Left renal pelvis (tissue), 4 donors: ENCODE data around the gene CCT3. TPM values are rescaled to one million over a fixed set of nuclear protein-coding genes. Genes with fewer than 3 reads are reported as not detected.
"Not testable (repeated sequence)": the region's sequence is repeated elsewhere in the genome, so short reads cannot be mapped to it uniquely, and the experiment has no call there.

ENCODE experiments used
- DNase-seq, 4 donors: peaks; one replicate each; pipeline ENCODE4 v3.0.0-alpha.2; 2013; ENCODE audit warnings: low read depth in 4 of 4, low spot score in 3 of 4
- polyA plus RNA-seq, 4 donors: library from polyadenylated mRNA; unstranded; fragments of 120-200 nt; gene quantifications; one replicate each; pipeline ENCODE4 v1.2.1, GENCODE V29; 2013; ENCODE audit not compliant: insufficient read length in 4 of 4

The CCT3 gene
- 100 to 1,000 TPM; 211 to 364 (median 337) TPM for polyA plus RNA-seq

GRCh38 chr1:156338180-156338976 lies at the start of gene CCT3, which contains the start of gene TSACC:
Gene CCT3 (minus strand): TSS chr1:156338292. CDS start chr1:156338184, 108 bp downstream.
Gene TSACC (plus strand): TSS chr1:156338526. CDS start chr1:156339758, 1,232 bp downstream.
- DNase-seq: peak; percentile 99

DNA sequence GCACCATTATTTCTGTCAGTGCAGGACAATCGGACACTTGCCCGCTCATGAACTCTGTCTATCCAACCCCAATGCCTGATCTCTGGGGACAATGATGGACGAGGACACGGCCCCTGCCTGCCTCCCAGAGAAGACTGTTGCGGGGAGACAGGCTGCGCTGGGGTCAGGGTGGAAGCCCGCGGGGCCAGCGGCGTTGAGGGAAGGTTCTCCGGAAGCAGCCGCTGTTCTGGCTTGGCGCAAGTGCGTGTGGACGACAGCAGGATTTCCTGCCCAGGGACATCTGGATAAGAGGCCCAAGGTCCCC lies 49.7 kb upstream of the CCT3 start:
- no peak for DNase-seq

GRCh38 chr1:156386949-156387869 lies 49.1 kb upstream of the CCT3 start:
- DNase-seq: no peak

GRCh38 chr1:156386134-156386901 lies 48.2 kb upstream of the CCT3 start:
- no peak for DNase-seq

DNA sequence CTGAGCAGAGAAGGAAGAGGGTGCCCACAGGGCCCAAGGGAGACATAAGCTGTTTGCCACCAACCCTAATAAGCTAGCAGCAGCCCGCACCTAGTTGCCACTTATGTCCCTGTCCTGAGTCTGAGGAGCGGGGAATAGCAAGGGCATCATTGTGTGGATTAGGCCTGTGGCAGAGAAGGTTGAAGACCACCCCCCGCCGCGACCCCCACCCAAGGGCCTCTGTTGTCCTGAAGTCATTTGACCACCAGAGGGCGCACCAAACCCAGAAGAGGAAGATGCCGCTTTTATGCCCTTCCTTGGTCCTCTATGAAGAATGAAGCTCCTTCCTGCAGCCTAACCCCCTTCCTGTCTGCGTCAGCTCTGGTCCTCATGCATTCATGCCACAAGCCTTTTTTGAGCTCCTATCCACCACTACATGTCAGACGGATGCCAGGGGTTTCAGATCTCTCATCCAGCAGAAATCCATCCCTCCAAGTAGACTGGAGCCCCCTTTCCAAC lies 47.5 kb upstream of the CCT3 start:
- DNase-seq: peak in 1 of 4 donors; percentile 52

DNA sequence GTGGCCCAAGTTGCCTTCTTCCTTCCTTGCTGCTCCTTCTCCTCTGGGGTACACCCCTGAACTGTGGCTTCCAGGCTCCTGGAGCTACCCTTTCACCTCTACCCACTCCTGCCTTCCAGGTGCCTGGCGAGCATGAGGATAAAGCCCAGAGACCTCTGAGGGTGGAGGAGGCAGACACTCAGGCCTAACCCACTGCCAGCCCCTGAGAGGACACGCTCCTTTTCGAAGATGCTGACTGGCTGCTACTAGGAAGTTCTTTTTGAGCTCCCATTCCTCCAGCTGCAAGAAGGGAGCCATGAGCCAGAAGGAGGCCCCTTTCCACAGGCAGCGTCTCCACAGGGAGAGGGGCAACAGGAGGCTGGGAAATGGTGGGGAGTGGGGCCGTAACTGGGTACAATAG lies 46.6 kb upstream of the CCT3 start:
- no peak for DNase-seq

- no peak for DNase-seq
These were observed 45.9 kb upstream of the CCT3 start for GRCh38 chr1:156384007-156384406.

- DNase-seq: no peak
These were observed 44.9 kb upstream of the CCT3 start for GRCh38 chr1:156383023-156383422.

DNA sequence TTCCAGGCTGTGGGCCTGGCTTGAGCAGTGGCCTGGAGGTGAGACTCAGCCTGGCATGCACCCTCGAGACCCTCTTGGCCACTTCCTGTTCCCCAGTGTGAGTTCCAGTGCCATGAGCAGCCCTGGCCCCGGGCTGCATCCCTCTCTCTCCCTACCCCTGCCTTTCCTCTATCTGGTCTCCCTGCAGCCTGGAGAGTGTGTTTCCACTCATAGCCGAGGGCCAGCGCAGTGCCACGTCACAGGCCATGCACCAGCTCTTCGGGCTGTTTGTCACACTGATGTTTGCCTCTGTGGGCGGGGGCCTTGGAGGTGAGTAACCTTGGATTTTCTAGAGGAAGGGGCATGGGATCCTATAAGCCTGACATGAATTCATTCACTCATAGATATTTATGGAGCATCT lies 44.5 kb upstream of the CCT3 start:
- DNase-seq: no peak

DNA sequence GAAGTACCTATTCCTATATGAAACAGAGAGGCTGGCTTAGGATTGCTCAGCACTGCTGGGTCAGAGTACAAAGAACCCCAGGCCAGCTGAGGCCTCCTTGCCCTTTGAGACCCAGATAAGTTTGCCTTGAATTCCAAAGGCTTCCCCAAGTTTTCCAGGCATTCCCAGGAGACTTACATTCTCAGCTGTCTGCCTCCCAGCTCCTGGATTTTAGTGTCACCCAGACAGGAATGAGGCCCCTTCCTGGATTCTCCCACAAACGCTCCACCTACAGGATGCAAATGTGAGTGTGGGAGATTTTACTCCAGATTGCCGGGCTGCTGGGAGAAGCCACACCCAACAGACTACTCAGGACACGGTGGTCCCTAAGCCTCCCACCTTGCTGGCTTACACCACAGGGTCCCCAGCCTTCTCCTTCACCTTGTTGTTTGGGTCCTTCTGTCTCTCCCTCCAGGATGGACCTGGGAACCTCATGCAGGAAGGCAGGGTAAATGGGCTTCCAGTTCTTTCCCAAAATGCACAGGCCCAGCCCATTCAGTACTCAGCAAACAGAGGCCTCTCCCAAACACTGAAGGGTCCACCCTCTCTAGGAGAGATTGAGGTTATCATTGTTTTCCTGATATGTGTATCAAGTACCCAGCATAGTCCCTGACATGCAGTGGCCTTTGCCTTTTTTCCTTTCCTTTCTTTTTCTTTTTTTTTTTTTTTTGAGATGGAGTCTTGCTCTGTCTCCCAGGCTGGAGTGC lies 41.5 kb upstream of the CCT3 start:
- no peak for DNase-seq

GRCh38 chr1:156378557-156378956 lies 40.5 kb upstream of the CCT3 start:
- no peak for DNase-seq

DNA sequence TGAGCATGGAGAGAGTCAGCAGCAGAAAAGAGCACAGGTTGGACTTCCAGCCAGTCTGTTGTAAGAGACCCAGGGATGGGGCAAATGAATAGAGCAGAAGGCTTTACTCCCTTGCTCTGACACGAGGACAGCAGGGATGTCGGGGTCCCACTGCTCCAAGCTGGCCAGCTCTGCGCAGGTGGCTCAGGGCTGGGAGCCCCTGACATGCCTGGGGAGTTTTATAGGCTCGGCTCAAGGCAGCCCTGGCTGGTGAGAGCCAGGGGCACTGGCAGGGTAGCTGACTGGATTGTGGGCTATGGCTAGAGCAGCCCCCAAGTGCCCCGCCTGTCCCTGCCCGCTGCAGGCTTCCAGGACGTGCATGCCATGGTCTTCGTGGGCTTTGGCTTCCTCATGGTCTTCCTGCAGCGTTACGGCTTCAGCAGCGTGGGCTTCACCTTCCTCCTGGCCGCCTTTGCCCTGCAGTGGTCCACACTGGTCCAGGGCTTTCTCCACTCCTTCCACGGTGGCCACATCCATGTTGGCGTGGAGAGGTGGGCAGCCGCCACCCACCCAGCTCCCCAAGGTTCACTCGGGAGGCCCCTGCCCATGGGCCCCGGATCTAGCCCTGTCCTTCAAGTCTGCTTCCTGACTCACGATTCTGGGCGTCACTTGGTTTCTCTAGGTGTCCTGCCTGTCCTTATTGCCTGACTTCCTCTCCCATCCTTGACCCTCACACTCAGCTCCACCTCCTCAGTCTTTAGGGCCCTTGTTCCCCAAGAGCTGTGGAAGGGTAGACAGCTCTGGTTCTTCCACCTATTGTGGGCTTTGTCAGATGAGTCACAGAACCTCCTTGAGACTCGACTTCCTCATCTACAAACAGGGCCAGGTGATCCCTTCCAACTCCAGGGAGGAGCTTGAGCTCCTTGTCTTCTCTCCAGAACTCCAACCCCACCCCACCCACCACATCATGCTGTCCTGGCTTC lies 39.1 kb upstream of the CCT3 start:
- DNase-seq: no peak

GRCh38 chr1:156376146-156376545 lies 38.1 kb upstream of the CCT3 start:
- DNase-seq: no peak

GRCh38 chr1:156373546-156373945 lies 35.5 kb upstream of the CCT3 start:
- DNase-seq: no peak

DNA sequence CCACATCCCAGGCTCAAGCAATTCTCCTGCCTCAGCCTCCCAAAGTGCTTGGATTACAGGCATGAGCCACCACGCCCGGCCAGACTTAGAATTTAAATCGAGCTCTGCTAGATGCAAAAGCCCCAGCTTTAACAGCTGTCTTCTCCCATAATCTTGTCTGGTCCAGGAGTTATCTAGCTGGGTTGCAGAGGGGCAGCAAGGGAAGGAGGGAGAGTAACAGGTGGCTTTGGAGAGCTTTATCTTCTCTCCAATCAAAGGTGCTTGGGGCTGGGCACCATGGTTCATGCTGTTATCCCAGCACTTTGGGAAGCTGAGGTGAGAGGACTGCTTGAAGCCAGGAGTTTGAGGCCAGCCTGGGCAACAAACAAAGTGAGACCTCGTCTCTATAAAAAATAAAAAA lies 34.8 kb upstream of the CCT3 start:
- DNase-seq: no peak

- DNase-seq: no peak
These were observed 34.1 kb upstream of the CCT3 start for GRCh38 chr1:156372265-156372586.

- peak in 1 of 4 donors; percentile 51 for DNase-seq
These were observed 33.6 kb upstream of the CCT3 start for GRCh38 chr1:156371553-156372264.

DNA sequence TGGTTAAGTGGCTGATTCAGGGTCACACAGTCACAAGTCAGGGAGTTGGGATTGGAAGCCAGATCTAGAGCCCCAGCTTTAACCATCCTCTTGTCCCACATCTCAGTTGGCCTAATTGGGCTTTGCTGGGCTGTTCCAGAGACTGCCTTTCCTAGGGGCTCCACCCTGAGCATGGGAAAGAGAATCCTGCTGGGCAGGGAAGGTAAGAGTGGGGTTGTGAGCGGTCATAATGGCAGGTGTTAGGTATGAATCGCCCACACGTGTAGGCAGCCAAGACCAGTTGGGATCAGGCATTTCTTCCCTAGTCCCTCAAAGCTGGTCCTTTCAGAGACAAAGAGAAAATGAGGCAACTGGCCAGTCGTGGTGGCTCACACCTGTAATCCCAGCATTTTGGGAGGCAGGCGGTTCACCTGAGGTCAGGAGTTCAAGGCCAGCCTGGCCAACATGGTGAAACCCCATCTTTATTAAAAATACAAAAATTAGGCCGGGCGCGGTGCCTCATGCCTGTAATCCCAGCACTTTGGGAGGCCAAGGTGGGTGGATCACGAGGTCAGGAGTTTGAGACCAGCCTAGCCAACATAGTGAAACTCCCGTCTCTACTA lies 31.7 kb upstream of the CCT3 start:
- not testable (repeated sequence) for DNase-seq
